GM10248 (cell line): ENCODE data around the gene OR2T8.

ENCODE experiments used
- CTCF ChIA-PET: fragments of 300-600 bp; sonication (Branson Sonifier 250); formaldehyde crosslinking; extraction: SDS; loops from one replicate; lab custom pipeline; 2021; ENCODE audit warnings: antibody characterized with exemption; lab: Yijun Ruan, JAX
- POLR2A ChIA-PET: fragments of 350-650 bp; sonication (Branson Sonifier 250); formaldehyde crosslinking; extraction: SDS; loops from one replicate; lab custom pipeline; 2020; ENCODE audit warnings: antibody characterized with exemption; lab: Yijun Ruan, JAX
- DNase-seq: peaks from one replicate; pipeline ENCODE4 v3.0.0; 2012; ENCODE audit errors: extremely low spot score
- CTCF ChIP-seq: IDR thresholded peaks from 2 replicates; pipeline ENCODE4 v1.5.1; 2012; ENCODE audit warnings: mild to moderate bottlenecking, low read depth; ENCODE audit errors: extremely low read depth, missing control alignments, control extremely low read depth

OR2T8 gene

GRCh38 chr1:247919952-247920351, at the start of gene OR2T8:
TSS of gene OR2T8 (plus strand) at chr1:247920252. CDS start at chr1:247921018, 766 bp downstream.
- POLR2A ChIA-PET, result no interaction called here
- CTCF ChIA-PET, result no interaction called here
- no peak for TF ChIP-seq CTCF
- no peak for DNase-seq

GRCh38 chr1:247883346-247883745, 36.7 kb upstream of the OR2T8 start:
- DNase-seq, result no peak
- ChIA-PET CTCF (no interaction called here), POLR2A (no interaction called here)
- TF ChIP-seq CTCF, result no peak

- ChIA-PET CTCF (interaction anchor here (1.4 kb wide), 1 partner anchor 10 kb away, joined by 6 read pairs; the partner anchor contains the start of gene OR2W3), POLR2A (no interaction called here)
These were observed 35.1 kb upstream of the OR2T8 start for GRCh38 chr1:247884797-247885413.

GRCh38 chr1:247895163-247895637, 24.9 kb upstream of the OR2T8 start, which contains the start of gene OR2W3:
TSS of gene OR2W3 (plus strand) at chr1:247895587. CDS start at chr1:247895587, 0 bp downstream.
- POLR2A ChIA-PET, result no interaction called here
- TF ChIP-seq CTCF, result no peak
- CTCF ChIA-PET, result interaction anchor here (1.2 kb wide), 1 partner anchor 10 kb away, joined by 6 read pairs; no protein-coding TSS in a partner anchor
- no peak for DNase-seq

More at GRCh38 chr1:247884797-247885413, 35.1 kb upstream of the OR2T8 start:
- TF ChIP-seq CTCF, result no peak
- DNase-seq, result no peak

GRCh38 chr1:247895976-247896375, 24.1 kb upstream of the OR2T8 start:
- CTCF ChIA-PET, result interaction anchor here (1.2 kb wide), 1 partner anchor 11 kb away, joined by 6 read pairs; no protein-coding TSS in a partner anchor
- POLR2A ChIA-PET, result no interaction called here
- TF ChIP-seq CTCF, result no peak
- DNase-seq, result no peak

- DNase-seq, result no peak
- ChIA-PET CTCF (no interaction called here), POLR2A (no interaction called here)
- TF ChIP-seq CTCF, result no peak
These were observed 15.9 kb upstream of the OR2T8 start for GRCh38 chr1:247904122-247904521.
